HG02884 (cell line): ENCODE data around the gene BIN1.

Experiments
- ATAC-seq: cut with Tn5 transposase; IDR thresholded peaks from one replicate; pipeline ENCODE4 v1.9.1; 2021; ENCODE audit warnings: mild to moderate bottlenecking, moderate library complexity; ENCODE audit not compliant: unreplicated experiment

The BIN1 gene

DNA sequence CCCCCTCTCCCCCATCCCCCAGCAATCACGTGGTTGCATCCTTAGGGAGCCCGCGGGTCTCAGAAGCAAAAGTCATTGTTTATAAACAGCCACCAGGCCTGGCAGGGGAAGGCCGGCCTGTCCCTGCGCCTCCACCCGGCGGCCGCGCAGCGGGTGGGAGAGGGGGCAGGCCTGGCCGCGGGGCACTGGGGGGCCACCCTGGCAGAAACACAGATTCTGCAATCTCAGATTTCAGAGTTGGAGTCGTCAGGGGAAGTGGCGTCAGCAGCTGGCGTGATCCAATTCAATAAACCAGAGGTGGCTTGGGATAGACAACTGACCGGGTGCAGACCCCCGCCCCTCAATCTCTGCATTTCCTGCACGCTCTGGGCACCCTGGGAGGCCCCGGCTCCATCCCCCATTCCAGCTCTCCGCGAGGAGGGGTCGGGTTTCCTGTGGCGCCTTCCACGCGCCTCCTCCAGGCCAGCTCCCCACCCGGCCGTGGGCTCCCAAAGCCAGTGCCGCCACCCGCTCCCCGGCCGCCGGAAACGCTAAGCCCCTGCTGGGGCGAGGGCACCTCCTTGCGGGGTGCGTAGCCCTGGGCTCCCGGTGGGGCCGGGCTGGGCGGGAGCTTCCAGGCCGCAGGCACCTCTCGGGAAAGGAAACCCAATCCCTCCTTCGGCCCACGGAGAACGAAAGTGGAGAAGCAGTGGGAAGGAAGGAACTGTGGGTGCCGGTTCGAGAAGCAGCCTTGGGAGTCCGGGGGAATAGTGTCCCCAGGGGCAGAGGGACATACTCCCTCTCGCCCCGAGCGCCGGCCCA is 1.1 kb downstream of the BIN1 start:
- ATAC-seq: no peak

GRCh38 chr2:127104881-127105655 is 1.9 kb downstream of the BIN1 start:
- no peak for ATAC-seq

DNA sequence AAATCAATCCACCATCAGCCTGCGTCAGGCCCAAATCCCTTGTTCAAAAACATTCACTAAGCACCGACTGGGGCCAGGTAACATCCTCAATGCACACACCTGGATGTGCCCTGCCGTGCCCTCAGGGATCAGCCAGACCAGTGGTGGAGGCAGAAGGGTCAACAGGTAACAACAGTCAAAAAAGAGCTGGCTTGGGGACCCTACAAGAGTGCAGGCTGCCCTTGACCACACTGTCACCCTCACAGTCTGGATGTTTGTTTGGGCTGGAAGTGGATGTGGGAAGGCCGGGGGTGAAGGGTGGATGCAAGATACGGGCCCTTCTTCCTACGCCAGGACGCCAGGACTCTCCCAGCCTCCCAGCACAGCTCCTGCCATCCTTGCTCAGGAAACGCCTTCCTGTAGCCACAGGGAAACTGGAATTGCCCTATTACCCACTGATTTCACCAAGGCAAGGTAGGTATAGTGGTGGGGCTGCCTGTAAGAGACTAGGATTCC is 2.7 kb downstream of the BIN1 start:
- ATAC-seq: no peak

- no peak for ATAC-seq
Measured at GRCh38 chr2:127103243-127104165, 3.5 kb downstream of the BIN1 start.

- no peak for ATAC-seq
Measured at GRCh38 chr2:127102521-127103242, 4.3 kb downstream of the BIN1 start.

DNA sequence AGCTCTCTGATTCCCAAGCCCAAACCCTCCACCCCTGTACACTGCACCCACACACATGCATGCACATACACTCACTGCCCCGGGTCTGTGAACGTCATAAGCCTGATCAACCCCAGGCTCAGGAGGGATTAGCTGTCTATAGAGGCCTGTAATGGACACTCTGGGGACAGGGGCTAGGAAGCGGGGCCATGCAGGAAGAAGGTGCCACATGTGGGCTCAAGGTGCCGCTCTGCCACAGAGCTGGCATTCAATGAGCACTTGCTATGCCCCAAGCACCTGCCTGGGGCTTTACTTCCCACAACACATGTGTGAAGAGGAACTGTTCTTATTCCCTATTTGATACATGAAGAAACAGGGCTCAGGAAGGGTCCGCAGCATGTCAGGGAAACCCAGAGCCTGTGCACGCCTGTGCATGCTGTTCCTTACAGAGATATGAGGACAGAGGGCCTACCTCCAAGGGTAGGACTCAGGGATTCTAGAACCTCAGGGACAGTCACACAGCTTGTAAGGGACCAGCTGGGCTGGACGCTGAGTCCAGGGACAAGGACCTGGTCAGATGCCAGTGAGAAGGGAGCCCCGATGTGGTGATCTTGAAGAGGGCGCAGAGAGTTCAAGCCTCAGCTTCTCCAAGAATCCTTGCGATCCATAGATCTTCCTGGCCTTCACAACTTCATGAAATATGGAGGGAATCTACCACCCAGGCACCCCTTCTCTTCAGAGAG is 5.0 kb downstream of the BIN1 start:
- ATAC-seq: no peak

GRCh38 chr2:127101048-127101611 is 5.8 kb downstream of the BIN1 start:
- ATAC-seq: no peak

- no peak for ATAC-seq
Measured at GRCh38 chr2:127100251-127101047, 6.5 kb downstream of the BIN1 start.

GRCh38 chr2:127098711-127099110 is 8.2 kb downstream of the BIN1 start:
- no peak for ATAC-seq

- ATAC-seq: no peak
Measured at GRCh38 chr2:127097841-127098651, 8.9 kb downstream of the BIN1 start.

DNA sequence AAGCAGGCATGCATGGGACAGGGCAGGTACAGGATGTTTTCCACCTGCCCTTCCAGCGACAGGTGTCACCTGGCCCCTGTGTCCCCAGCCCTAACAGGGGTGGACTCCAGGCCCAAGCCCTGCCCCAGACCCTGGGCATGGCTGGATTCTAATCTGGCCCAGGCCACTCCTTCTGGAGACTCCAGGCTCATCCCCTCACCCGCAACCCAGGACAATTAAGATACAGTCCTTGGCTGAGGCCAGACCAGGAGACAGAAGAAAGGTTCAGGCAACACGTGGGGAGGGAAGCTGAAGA is 9.5 kb downstream of the BIN1 start:
- ATAC-seq: no peak

DNA sequence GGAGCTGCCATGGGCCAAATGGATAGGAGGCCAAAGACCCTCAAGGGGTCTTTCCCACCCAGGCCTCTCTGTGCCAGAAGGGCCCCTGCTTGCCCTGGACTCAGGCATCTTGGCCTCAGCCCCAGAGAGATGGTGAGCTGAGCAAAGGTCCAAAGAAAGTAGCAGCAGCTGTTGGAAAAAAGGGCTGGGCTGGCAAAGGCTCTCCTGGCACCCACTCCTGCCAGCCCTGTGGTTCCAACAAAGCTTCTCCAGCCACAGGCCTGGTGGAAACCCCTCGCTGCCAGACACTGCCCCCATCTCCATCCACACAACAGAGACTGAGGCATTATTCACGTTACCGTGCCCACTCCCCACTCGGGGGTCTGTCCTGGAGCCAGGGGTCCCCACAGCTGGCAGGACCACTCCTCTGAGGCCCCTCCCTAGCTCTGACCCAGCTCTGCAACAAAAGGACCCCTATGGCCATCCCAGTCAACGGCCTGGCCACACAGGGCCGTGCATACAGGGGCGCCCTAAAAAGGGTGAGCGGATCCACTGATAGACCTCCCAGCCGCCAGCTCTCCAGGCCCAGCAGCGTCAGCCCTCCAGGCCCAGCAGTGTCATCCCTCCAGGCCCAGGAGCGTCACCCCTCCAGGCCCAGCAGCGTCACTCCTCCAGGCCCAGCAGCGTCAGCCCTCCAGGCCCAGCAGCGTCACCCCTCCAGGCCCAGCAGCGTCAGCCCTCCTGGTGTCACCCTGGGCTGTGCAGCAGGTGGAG is 10.1 kb downstream of the BIN1 start:
- no peak for ATAC-seq

- ATAC-seq: no peak
Measured at GRCh38 chr2:127096280-127096679, 10.7 kb downstream of the BIN1 start.

DNA sequence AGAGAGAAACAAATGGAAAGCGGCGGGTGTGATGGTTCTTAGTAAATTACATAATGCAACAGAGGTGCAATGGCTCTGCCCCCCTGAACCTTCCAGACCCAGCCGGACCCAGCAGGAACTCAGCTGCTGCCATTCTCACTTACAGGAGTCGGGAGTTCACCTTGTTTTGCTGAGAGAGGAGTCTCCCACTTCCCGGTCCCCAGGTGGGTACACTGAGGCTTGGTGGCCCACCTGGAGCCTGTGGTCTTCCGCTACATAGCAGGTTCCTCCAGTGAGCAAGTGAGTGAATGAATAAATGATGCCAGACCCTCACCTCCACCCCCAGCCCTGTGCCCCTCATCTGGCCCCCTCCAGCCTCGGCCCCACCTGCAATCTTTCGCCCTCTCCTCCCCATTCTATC is 11.2 kb downstream of the BIN1 start:
- ATAC-seq: no peak

- no peak for ATAC-seq
Measured at GRCh38 chr2:127095367-127095641, 11.7 kb downstream of the BIN1 start.

DNA sequence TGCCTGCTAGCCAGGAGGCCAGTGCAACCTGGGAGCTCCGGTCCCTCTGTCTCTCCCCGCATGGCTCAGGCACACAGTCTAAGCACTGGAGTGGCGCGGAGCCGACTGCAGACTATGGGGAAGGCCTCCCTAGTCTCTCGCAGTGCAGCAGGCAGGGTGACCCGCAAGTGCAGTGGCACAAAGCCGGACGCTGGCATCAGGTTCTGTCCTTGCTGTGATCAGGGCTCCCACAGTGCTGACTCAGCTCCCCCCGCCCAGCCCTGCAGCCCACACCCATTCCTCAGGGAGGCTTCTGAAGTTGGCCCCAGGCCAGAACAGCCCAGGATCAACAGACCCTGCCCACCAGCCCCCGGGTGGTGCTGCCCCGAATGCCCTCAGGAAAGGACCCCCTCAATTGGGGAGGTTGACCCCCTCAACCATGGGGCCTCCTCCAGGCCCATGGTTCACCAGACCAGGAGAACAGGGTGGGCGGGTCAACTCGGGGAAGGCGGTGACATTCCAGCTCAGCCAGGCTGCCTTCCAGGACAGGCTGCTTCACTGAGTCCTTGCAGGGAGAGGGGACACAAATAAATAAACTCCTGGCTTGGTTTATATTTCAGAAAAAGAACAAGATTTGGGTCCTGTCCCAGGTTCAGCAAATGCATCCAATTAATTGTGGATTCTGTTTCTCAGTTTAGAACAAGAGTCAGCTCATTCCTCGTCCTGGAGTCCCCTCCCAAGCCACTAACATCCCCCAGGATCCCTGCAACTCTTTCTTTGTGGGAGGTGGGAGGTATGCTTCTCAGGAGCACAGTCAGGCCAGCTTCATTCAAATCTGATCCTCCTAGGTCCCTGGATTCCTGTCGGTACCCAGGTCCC is 12.2 kb downstream of the BIN1 start:
- no peak for ATAC-seq
